HL-60/S4 (cell line): Measurements from ENCODE around the gene TECPR2.
"Not testable (repeated sequence)": the region's sequence is repeated elsewhere in the genome, so short reads cannot be mapped to it uniquely, and the experiment has no call there.

ENCODE experiments used
- in situ Hi-C: fragments of 300-500 bp; cut with MboI; formaldehyde crosslinking; loops from 2 replicates; pipeline ENCODE4 v1.14.3; 2022; ENCODE audit warnings: low sequenced_read_pairs

Gene TECPR2

GRCh38 chr14:102523569-102524450 lies 161.1 kb downstream of the TECPR2 start:
- in situ Hi-C loops = no loop called here

- in situ Hi-C loops = no loop called here
Measured at GRCh38 chr14:102524451-102525218, 161.9 kb downstream of the TECPR2 start.

GRCh38 chr14:102525219-102525928 lies 162.6 kb downstream of the TECPR2 start:
- in situ Hi-C loops = no loop called here

GRCh38 chr14:102525929-102526497 lies 163.3 kb downstream of the TECPR2 start:
- in situ Hi-C loops = no loop called here

GRCh38 chr14:102528431-102529170 lies 165.9 kb downstream of the TECPR2 start:
- in situ Hi-C loops = no loop called here

GRCh38 chr14:102530828-102531478 lies 168.2 kb downstream of the TECPR2 start:
- in situ Hi-C loops = no loop called here

- in situ Hi-C loops = no loop called here
Measured at GRCh38 chr14:102532204-102532658, 169.5 kb downstream of the TECPR2 start.

GRCh38 chr14:102537981-102538601 lies 175.3 kb downstream of the TECPR2 start:
- in situ Hi-C loops = no loop called here

GRCh38 chr14:102538602-102539543 lies 176.1 kb downstream of the TECPR2 start:
- in situ Hi-C loops = no loop called here

- in situ Hi-C loops = no loop called here
Measured at GRCh38 chr14:102539544-102540314, 177.0 kb downstream of the TECPR2 start.

- in situ Hi-C loops = no loop called here
Measured at GRCh38 chr14:102540315-102541028, 177.7 kb downstream of the TECPR2 start.

GRCh38 chr14:102541029-102541491 lies 178.3 kb downstream of the TECPR2 start:
- in situ Hi-C loops = not testable (repeated sequence)

GRCh38 chr14:102541771-102542170 lies 179.0 kb downstream of the TECPR2 start:
- in situ Hi-C loops = no loop called here

- in situ Hi-C loops = no loop called here
Measured at GRCh38 chr14:102544046-102544746, 181.5 kb downstream of the TECPR2 start.

GRCh38 chr14:102544747-102545460 lies 182.2 kb downstream of the TECPR2 start:
- in situ Hi-C loops = no loop called here
